Neural progenitor cell (in vitro differentiated cells): ENCODE data around the gene DENND2A. TPM values are rescaled to one million over a fixed set of nuclear protein-coding genes. Genes with fewer than 3 reads are reported as not detected.

ENCODE experiments used
- DNase-seq: peaks from one replicate; pipeline ENCODE4 v3.0.0-alpha.2; 2016; ENCODE audit warnings: low spot score
- H2AFZ ChIP-seq: fragments of 200-600 bp; sonication (generic); replicated peaks from 2 replicates; pipeline ENCODE4 v1.6.1; 2016; ENCODE audit warnings: antibody characterized with exemption
- H3F3A ChIP-seq: fragments of 200-600 bp; sonication (generic); 2 replicates; pipeline ENCODE4 v1.6.1; 2016; ENCODE audit warnings: antibody characterized with exemption, low read depth
- H3K27ac ChIP-seq: fragments of 200-600 bp; sonication (generic); 2 replicates; pipeline ENCODE4 v1.5.1; 2016; ENCODE audit warnings: mild to moderate bottlenecking
- H3K27me3 ChIP-seq: fragments of 200-600 bp; sonication (generic); 2 replicates; pipeline ENCODE4 v1.6.1; 2016; ENCODE audit warnings: mild to moderate bottlenecking, moderate library complexity
- H3K36me3 ChIP-seq: fragments of 200-600 bp; sonication (generic); 2 replicates; pipeline ENCODE4 v1.5.1; 2016
- H3K4me1 ChIP-seq: fragments of 200-600 bp; sonication (generic); 2 replicates; pipeline ENCODE4 v1.6.1; 2016; ENCODE audit warnings: mixed run types
- H3K4me2 ChIP-seq: fragments of 200-600 bp; sonication (generic); 2 replicates; pipeline ENCODE4 v1.6.1; 2016
- H3K4me3 ChIP-seq: fragments of 200-600 bp; sonication (generic); 2 replicates; pipeline ENCODE4 v1.5.1; 2016
- H3K79me2 ChIP-seq: fragments of 200-600 bp; sonication (generic); 2 replicates; pipeline ENCODE4 v1.6.1; 2016; ENCODE audit warnings: low read depth
- H3K9ac ChIP-seq: fragments of 200-600 bp; sonication (generic); 2 replicates; pipeline ENCODE4 v1.6.1; 2016
- H3K9me3 ChIP-seq: fragments of 200-600 bp; sonication (generic); 2 replicates; pipeline ENCODE4 v1.5.1; 2016; ENCODE audit warnings: low read depth
- H4K20me1 ChIP-seq: fragments of 200-600 bp; sonication (generic); 2 replicates; pipeline ENCODE4 v1.6.1; 2016; ENCODE audit warnings: low read depth
- H3K27ac Mint-ChIP-seq: 3 replicates; pipeline ENCODE4 v1.8.0; 2021; ENCODE audit warnings: mixed read lengths
- H3K27me3 Mint-ChIP-seq: 2 replicates; pipeline ENCODE4 v1.8.0; 2022; ENCODE audit warnings: low read depth, mild to moderate bottlenecking, inconsistent platforms, moderate library complexity, mixed read lengths; ENCODE audit not compliant: insufficient read depth
- H3K36me3 Mint-ChIP-seq: 3 replicates; pipeline ENCODE4 v1.8.0; 2021; ENCODE audit warnings: mixed read lengths
- H3K4me1 Mint-ChIP-seq: 3 replicates; pipeline ENCODE4 v1.8.0; 2021; ENCODE audit warnings: mixed read lengths
- H3K4me3 Mint-ChIP-seq: 3 replicates; pipeline ENCODE4 v1.8.0; 2021; ENCODE audit warnings: mild to moderate bottlenecking, moderate library complexity, mixed read lengths
- H3K9me3 Mint-ChIP-seq: 3 replicates; pipeline ENCODE4 v1.8.0; 2020; ENCODE audit warnings: mixed read lengths
- EZH2 ChIP-seq: fragments of 200-600 bp; sonication (generic); IDR thresholded peaks from 2 replicates; pipeline ENCODE4 v1.6.1; 2017; ENCODE audit warnings: antibody characterized with exemption, mild to moderate bottlenecking, moderate library complexity
- EZH2phosphoT487 ChIP-seq: fragments of 200-600 bp; sonication (generic); IDR thresholded peaks from 2 replicates; pipeline ENCODE4 v1.6.1; 2017; ENCODE audit warnings: antibody characterized with exemption
- total RNA-seq: library from RNA; depleted of rRNA; stranded (reverse); fragments of >200 nt; gene quantifications from 2 replicates; pipeline ENCODE4 v1.2.3, GENCODE V29; 2015; ENCODE audit warnings: low replicate concordance
- TF ChIP-seq, protein P1 (sequence below): fragments of 200-600 bp; sonication (generic); IDR thresholded peaks from 2 replicates; pipeline ENCODE4 v1.5.1; 2017; ENCODE audit warnings: antibody characterized with exemption, mild to moderate bottlenecking

Gene DENND2A
- total RNA-seq, 1 donor from 2014 or later = 27.0 TPM

DNA sequence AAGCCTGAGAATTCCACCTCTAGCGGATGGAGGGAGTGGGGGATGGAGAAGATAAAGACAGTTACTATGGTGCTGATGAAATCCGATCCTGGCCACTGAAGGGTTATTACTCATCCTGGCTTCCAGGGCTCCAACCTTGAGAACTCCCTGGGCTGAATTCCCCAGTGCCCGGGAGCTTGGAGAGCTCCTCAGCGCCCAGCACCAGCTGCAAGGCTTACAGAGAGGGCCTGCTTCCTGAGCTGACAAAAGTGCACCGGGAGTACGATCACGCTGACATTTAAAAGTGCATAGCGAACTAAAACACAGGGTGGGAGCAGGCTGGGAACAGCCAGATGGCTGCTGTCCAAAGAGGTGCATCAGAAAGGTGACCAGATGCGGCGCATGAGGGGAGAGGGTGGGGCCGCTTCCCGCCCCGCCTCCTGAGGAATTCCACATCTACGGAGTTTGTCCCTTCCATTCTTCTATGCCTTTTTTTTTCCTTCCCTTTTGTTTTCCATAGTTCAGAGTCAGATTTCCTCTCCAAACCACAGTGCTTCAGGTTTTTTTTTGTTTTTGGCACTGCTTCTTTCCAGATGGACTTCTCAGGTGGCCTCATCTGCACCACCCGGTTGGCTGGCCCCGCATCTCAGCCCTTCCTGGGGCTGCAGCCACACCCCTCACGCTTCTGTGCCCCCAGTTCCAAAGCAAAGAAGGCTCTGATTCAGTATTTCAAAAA is 98.9 kb downstream of the DENND2A start:
- Histone ChIP-seq H2AFZ (peak overlapping the region; percentile 51), H3K4me2 (peak overlapping the region; percentile 61), H3F3A (peaks cover 10% of the 10 kb centered on the region), H3K4me1 (peaks cover 20% of the 10 kb centered on the region), H3K27me3 (no peaks in the 10 kb centered on the region), H3K9ac (no peak overlapping the region), H4K20me1 (no peaks in the 10 kb centered on the region), H3K4me3 (peak overlapping the region; percentile 14), H3K79me2 (no peaks in the 10 kb centered on the region), H3K27ac (peak overlapping the region; percentile 73), H3K36me3 (no peaks in the 10 kb centered on the region), H3K9me3 (no peaks in the 10 kb centered on the region)
- TF ChIP-seq EZH2phosphoT487 = no peak
- TF ChIP-seq, protein P1, sequence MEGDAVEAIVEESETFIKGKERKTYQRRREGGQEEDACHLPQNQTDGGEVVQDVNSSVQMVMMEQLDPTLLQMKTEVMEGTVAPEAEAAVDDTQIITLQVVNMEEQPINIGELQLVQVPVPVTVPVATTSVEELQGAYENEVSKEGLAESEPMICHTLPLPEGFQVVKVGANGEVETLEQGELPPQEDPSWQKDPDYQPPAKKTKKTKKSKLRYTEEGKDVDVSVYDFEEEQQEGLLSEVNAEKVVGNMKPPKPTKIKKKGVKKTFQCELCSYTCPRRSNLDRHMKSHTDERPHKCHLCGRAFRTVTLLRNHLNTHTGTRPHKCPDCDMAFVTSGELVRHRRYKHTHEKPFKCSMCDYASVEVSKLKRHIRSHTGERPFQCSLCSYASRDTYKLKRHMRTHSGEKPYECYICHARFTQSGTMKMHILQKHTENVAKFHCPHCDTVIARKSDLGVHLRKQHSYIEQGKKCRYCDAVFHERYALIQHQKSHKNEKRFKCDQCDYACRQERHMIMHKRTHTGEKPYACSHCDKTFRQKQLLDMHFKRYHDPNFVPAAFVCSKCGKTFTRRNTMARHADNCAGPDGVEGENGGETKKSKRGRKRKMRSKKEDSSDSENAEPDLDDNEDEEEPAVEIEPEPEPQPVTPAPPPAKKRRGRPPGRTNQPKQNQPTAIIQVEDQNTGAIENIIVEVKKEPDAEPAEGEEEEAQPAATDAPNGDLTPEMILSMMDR = no peak
- TF ChIP-seq EZH2 = no peak
- Mint-ChIP-seq H3K4me3 (peak overlapping the region; percentile 78), H3K27me3 (no peaks in the 10 kb centered on the region), H3K9me3 (no peaks in the 10 kb centered on the region), H3K27ac (peak overlapping the region; percentile 98), H3K4me1 (peaks cover 37% of the 10 kb centered on the region), H3K36me3 (peaks cover 29% of the 10 kb centered on the region)
- DNase-seq = peak; percentile 76

DNA sequence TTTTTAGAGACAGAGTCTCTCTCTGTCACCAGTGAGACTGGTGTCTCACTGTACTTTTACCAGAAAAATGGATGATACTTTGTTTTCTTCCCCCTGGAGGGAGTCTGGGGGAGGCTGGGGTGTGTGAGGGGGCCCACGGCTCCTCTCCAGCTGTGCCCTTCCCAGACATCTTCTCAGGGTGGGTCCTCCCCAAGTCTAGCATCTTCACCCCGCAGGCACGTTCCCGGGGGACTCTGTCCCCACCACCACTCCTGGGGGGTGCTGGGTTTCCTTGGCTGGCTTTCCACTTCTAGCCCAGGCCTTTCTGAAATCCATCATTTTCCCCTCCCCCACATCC is 99.5 kb downstream of the DENND2A start:
- Histone ChIP-seq H3K27me3 (no peaks in the 10 kb centered on the region), H3K36me3 (no peaks in the 10 kb centered on the region), H3K4me1 (peaks cover 20% of the 10 kb centered on the region), H4K20me1 (no peaks in the 10 kb centered on the region), H3K9me3 (no peaks in the 10 kb centered on the region), H3K9ac (no peak overlapping the region), H3K79me2 (no peaks in the 10 kb centered on the region), H3K4me3 (peak overlapping the region; percentile 14), H3F3A (peaks cover 10% of the 10 kb centered on the region), H2AFZ (no peak overlapping the region), H3K27ac (peak overlapping the region; percentile 73), H3K4me2 (peak overlapping the region; percentile 61)
- Mint-ChIP-seq H3K9me3 (no peaks in the 10 kb centered on the region), H3K4me3 (peak overlapping the region; percentile 78), H3K36me3 (peaks cover 29% of the 10 kb centered on the region), H3K4me1 (peaks cover 37% of the 10 kb centered on the region), H3K27ac (peak overlapping the region; percentile 98), H3K27me3 (no peaks in the 10 kb centered on the region)
- DNase-seq = no peak
- no peak for TF ChIP-seq EZH2
- no peak for TF ChIP-seq EZH2phosphoT487
- TF ChIP-seq, protein P1 = no peak

DNA sequence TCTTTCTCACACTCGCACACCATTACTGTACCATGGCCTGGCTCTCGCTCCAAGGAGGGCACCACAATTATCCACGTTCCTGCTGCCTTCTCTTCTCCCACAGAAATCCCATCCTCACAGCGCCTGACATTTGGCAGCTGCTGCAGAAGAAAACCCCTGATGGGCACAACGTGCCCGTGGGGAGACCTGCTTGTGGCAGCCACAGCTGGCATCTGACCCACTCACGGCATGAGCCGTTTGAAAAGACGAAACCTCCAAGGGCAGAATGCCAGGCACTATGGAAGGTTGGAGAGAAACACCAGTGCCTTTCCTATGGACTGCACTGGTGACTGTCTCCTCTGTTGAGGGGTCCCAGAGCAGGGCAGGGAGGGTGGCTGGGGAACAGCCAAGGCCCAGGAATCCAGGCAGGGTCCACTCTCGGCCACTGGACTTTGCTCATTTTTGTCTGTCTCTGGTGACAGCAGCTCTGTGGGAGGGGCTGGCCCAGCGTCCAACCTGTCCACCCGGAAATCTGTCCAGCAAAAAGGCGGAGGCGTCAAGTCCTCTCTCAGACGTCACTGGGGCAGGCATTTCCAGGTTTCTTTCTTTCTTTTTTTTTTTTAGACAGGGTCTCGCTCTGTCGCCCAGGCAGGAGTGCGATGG is 100.4 kb downstream of the DENND2A start:
- H3K27me3 ChIP-seq = no peaks in the 10 kb centered on the region
- H3K27ac ChIP-seq = no peak overlapping the region
- H3K4me2 ChIP-seq = no peak overlapping the region
- H3K79me2 ChIP-seq = no peaks in the 10 kb centered on the region
- H3K36me3 Mint-ChIP-seq = peaks cover 26% of the 10 kb centered on the region
- no peaks in the 10 kb centered on the region for H3K9me3 Mint-ChIP-seq
- no peak overlapping the region for H3K4me3 ChIP-seq
- H3K27ac Mint-ChIP-seq = peak overlapping the region; percentile 98
- peaks cover 20% of the 10 kb centered on the region for H3K4me1 ChIP-seq
- no peak overlapping the region for H2AFZ ChIP-seq
- peaks cover 37% of the 10 kb centered on the region for H3K4me1 Mint-ChIP-seq
- peaks cover 10% of the 10 kb centered on the region for H3F3A ChIP-seq
- TF ChIP-seq, protein P1 = no peak
- no peak for TF ChIP-seq EZH2phosphoT487
- TF ChIP-seq EZH2 = no peak
- no peaks in the 10 kb centered on the region for H4K20me1 ChIP-seq
- H3K27me3 Mint-ChIP-seq = no peaks in the 10 kb centered on the region
- H3K4me3 Mint-ChIP-seq = no peak overlapping the region
- H3K36me3 ChIP-seq = no peaks in the 10 kb centered on the region
- DNase-seq = no peak
- no peak overlapping the region for H3K9ac ChIP-seq
- no peaks in the 10 kb centered on the region for H3K9me3 ChIP-seq
